CD4-positive, alpha-beta T cell treated with Interleukin-4 for 1 hour (primary cell): ENCODE measurements around the gene ITGA11.

Experiments used
- DNase-seq, 2 donors: peaks; one replicate each; pipeline ENCODE4 v3.0.0-alpha.2; 2020 to 2022

ITGA11 gene

GRCh38 chr15:68389041-68389930, 42.7 kb downstream of the ITGA11 start:
- DNase-seq = no peak

DNA sequence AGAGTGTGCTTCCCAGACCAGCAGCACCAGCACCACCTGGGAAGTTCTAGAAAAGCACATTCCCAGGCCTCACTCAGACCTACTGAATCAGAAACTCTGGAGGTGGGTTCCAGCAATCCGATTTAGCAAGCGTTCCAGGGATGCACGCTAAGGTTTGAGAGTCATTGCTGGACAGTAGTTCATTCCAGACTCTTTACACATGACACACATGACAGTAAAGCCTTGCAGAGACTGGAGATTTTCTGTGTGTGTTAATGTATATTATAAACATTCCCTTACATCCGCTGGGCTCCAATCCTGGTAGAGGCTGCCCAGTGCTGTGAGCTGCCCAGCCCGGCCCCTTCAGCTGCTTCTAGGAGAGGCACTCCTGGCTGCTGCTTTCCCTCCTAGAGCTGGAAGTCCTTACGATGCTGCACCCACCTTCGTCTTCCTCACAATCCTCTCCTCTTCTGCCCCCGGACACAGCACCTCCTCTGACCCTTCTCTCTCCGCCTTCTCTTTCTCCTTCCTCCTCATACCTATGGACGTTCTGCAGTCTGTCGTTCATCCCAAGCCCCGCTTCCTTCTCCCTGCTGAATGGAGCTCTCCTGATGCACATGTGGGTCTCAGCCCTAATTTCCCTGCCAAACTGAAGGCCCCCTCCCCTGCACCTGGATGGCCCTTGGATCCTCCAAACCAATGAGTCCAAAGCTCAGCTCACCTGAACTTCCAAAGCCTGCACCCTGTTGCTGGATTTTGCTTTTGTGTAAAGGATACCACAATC, 44.4 kb downstream of the ITGA11 start:
- DNase-seq = no peak

GRCh38 chr15:68386587-68387288, 45.2 kb downstream of the ITGA11 start:
- DNase-seq = no peak

DNA sequence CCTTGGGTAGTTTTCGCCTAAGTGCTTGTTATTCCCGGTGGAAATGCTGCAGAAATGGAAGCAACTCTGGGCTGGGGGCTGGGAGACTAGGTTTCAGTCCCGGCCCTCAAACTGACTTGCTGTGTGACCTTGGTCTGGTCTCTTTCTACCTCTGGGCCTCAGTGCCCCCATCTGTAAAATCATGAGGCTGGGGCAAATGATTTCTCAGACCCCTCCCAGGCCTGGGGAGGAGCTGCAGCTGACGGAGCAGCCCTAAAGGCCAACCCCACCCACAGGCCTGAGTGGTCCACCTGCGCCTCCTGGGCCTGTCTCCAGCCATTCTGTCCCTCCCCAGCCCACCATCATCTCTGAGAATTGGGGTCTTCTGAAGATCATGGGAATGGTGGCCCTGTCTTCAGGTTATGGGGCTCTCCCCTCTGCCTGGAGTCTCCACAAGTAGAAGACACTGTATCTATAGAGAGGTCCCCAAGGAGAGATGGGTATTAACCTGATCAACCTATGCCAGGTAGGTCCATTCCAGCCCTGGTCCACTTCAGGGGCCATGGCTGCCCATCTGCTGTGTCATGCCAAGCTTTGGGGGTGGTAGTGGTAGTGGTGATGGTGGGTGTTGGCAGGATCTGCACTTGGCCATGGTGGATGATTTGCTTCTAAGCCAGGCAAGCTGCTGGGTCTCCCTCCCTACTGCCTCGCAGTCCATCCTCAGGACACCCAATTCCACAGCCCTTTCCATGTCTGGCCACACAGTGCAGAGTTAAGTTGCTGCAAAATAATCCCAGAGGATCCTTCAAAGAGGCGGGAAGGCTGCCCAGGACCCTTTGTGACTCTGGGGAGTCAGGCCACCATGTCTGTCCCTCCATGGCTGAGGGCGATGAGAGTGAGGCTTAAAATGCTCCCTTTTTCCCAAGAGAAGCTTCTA, 46.0 kb downstream of the ITGA11 start:
- DNase-seq = peak in 1 of 2 donors; percentile 7

GRCh38 chr15:68385240-68385561, 46.8 kb downstream of the ITGA11 start:
- no peak for DNase-seq

DNA sequence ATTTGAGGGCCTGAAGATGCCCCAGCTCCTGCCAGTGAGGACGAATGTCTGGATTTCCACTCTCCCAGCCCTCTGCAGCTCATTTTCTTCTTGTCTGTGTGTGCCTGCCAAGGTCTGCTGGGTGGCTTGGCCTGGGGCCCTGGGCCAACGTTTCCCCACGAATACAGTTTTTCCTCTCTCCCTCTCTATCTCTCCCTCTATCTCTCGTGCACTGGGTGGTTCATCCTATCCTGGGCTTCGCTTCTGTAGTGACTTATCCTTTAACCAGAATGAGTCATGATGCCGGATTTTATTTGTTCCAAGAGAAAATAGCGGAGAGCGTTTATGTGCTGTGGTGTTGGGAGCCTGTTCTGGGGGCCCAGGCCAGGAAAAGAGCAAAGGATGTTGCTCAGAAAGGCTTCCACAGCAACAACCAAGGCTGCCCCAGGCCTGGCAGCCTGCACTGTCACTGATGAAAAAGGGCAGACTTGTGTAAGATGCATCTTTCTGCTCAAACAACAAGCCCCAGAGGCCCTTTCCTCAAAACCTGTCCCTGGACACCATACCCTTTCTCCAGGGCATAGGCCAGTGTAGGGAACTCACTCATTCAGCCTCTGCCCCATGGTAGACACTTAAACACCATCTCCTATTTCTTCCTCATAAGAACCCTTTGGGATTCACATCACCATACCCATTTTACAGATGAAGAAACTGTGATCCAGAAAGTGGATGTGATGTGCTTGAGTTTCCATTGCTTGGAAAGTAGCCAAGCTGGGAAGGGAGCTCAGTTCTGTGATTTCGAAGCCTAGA, 47.3 kb downstream of the ITGA11 start:
- no peak for DNase-seq

DNA sequence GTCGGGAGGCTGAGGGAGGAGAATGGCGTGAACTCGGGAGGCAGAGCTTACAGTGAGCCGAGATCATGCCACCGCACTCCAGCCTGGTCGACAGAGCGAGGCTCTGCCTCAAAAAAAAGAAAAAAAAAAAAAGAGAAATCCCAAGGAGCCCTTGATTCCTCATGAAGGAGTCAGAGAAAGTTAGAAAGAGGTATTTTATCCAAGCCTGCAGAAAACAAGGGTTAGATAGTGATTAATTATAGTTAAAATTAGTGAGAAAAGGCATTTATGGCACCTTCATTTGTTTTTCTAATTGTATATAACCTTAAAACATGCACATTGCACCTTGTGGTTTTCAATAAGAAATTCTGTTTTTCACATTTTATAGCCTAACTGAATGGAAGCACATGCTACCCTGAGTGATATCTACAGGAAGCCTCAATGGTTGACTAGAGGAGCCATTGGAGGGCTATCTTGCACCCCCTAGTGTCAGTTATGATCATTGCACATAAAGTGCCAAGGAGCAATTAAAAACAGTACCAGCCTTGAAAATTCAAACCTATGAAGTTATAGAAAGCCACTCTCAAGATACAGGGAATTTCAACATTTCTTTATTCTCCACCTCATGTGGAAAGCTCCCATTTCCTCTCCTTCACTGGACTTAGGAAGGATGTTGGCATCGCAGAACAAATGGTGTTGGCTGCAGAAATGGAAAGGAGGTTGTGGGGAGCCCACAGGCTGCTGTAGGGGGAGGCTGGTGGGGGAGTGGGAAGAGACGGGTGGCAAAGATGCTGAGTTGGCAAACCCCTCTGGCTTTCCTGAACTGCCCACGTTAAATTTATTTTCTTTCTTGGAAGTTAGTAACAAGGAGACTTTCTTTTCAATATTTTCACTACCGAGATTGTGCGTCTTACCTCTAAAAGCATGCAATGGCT, 48.5 kb downstream of the ITGA11 start:
- peak; percentile 35 to 60 for DNase-seq

DNA sequence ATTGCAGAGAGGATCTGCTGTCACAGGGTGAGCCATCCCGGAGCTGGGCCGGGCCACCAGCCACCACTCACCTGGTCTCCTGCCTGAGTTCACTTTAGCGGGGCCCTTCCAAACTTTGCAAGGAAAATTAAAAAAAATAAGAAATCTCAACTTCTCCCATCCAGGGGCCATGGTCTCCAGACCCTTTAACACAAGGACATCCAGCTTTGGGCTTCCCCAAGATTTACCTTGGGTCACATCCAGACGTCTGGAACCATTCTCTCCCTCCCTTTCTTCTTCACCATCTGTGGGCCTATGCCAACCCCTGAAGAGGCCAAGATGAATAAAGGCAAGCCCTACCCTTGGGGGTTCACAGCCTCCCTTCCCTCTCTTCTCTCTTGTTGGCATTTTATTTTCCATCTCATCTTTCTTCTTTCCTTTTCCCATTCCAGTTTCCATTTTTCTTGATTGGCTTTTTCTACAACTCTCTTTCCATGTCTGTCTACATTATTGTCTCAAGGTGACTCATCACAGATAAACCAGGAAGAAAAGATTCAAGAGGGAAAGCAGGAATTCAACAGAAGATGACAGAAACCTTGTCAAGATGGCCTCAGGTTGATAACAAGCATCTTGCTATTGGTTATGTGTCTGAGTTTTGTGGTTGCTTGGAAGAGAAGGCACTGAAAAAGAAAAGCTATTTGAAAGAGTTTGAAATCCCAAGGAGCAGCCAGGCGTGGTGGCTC, 49.5 kb downstream of the ITGA11 start:
- no peak for DNase-seq

GRCh38 chr15:68380456-68380855, 51.5 kb downstream of the ITGA11 start:
- DNase-seq = no peak

GRCh38 chr15:68379759-68380290, 52.1 kb downstream of the ITGA11 start:
- DNase-seq = no peak

GRCh38 chr15:68379058-68379758, 52.8 kb downstream of the ITGA11 start:
- DNase-seq = no peak

GRCh38 chr15:68378595-68378994, 53.4 kb downstream of the ITGA11 start:
- DNase-seq = no peak

DNA sequence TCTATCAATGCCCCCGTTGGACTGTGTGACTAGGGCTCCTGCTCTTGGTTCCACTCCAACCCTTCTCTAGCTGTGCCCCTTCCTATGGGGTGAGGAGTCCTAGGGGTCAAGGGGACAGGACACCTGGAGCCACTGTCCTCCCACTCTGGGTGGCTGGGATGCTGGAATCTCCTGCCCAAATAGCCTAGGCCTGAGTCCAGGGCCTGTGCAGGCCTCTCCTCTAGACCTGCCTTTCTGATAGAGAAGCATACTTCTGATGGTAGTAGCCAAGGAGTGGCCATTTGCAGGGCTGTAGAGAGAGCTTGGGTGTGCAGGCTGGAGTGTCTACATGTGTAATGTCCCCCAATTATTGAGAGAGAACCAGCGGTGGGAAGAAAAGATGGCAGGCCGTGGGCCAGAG, 54.2 kb downstream of the ITGA11 start:
- DNase-seq = no peak

GRCh38 chr15:68376447-68377060, 55.4 kb downstream of the ITGA11 start:
- DNase-seq = no peak

GRCh38 chr15:68375716-68376220, 56.2 kb downstream of the ITGA11 start:
- DNase-seq = no peak

DNA sequence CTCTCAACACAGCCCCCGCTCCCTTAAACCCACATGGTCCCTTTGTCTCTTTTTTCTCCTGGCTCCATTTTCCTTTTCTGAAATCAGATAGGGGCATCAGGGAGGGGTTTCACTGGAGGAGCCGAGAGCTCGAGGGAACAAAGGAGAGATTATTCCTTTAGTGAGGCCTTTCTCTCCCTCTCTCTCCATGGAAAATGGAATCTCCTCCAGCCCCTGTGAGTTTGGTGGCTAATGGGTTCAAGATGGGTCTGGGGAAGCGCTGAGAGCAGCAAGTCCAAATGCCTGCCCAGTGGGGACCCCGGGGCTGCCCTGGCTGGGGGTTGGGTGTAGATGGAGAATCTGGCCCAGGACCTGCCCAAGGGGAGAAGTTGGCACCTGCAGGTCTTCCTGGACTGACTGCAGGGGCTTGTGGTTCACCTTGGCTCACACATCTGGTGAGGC, 56.8 kb downstream of the ITGA11 start:
- no peak for DNase-seq

DNA sequence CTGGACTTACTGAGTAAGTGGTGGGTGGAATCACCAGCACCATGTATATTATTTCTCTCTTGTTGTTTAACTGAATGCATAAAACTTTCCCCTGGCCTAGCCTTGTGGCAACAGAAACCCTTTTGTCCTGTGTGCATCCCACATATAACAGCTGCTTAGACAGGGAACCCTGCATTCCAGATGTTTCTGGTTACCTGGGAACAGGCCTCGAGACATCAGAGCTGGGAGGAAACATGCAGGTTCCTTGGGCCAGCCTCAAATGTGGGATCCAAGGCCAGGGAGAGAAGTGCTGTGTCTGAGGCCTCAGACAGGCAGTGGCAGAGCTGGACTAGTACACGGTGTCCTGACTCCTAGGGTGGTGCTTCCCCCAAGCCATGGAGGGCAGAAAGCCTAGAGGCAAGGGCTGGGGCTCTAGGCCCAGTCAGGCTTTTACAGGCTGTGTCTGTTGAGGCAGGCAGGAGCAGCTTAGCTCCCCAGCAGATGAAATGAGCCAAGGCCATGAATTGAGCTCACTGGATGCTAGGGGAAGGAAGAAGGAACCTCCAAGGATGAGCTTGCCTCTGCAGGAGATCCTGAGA, 57.7 kb downstream of the ITGA11 start:
- DNase-seq = no peak

DNA sequence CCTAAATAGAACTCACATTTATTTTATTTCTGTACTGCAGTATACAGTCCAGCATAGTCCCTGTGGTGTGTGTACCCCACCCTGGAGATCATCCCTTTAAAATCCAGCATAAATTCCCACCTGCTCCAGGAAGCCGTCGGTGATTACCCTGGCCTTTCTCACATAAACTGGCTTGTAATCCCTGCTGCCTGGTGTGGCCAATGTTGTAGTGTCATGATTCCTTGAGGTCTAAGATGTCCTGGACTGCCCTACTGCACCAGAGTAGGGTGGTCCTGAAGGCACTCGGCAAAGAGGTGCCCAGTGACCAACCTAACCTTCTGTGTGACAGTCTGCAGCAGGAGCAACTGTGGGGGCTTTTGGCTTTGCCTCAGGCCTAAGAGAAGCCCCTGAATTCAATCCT, 58.9 kb downstream of the ITGA11 start:
- no peak for DNase-seq
